HG02973 (cell line): ENCODE results near the gene KLLN.
A peak's percentile ranks its signal among the peaks of the same experiment; 100 is the strongest.
"Not testable (repeated sequence)": the region's sequence is repeated elsewhere in the genome, so short reads cannot be mapped to it uniquely, and the experiment has no call there.

ENCODE experiments used
- ATAC-seq: cut with Tn5 transposase; IDR thresholded peaks from one replicate; pipeline ENCODE4 v1.9.1; 2021; ENCODE audit warnings: moderate library complexity; ENCODE audit not compliant: unreplicated experiment

The KLLN gene

DNA sequence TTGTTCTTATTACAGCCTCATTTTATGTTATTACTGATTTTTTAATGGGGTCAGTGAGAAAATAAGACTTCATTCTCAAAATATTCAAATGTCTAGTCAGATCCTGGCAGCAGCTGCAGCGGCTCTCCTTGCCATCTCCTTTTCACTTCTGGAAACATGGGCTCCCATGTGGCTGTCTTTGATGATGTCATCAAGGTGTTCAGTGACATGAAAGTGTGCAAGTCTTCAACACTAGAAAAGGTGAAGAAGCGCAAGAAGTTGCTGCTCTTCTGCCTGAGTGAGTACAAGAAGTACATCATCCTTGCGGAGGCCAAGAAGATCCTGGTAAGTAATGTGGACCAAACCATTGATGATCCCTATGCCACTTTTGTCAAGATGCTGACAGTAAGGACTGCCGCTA lies 19.6 kb downstream of the KLLN start:
- ATAC-seq, result no peak

DNA sequence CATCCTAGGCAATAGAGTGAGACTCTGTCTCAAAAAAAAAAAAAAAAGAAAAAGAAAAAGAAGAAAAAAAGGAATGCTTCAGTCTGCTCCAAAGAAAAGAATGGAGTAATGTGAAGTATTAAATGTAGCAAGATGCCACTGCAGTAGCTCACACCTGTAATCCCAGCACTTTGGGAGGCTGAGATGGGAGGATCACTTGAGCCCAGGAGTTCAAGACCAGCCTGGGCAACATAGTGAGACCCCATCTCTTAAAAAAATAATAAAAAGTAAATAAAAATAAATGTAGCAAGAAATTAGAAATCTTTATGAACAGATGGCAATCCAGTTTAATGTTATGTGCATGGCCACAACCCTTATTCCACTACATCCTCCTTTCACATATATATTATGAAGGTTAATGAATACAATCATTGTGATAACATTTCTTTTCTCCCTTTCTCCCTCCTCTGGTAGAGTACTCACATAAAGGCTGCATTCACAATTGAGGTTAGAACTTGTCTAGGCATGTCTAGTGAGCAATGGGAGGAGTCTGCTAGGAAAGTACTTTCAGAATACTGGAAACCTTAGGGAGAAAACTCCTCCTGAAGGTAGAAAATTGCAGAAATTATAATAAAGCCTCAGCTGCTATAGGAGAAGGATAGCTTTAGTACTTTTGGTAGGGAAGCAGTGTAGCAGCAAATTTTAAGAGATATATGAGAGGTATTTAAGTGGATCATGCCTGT lies 20.4 kb downstream of the KLLN start:
- no peak for ATAC-seq

DNA sequence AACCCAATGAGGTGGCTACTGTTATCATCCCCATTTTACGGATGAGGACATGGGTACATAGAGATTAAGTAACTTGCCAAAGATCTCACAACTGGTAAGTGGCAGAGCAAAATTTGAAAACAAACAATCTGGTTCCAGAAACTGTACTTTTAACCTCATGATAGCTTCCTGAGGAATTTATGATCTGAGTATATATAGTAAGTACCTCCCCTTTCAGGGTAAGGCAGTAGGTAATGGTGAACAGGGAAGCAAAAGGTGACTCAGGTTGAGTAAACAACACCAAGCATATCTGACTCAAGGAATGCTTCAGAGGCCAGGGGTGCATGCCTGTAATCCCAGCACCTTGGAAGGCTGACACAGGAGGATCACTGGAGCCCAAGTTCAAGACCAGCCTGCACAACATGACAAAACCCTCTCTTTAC lies 21.1 kb downstream of the KLLN start:
- ATAC-seq, result no peak

GRCh38 chr10:87841186-87841585 lies 22.1 kb downstream of the KLLN start:
- no peak for ATAC-seq

DNA sequence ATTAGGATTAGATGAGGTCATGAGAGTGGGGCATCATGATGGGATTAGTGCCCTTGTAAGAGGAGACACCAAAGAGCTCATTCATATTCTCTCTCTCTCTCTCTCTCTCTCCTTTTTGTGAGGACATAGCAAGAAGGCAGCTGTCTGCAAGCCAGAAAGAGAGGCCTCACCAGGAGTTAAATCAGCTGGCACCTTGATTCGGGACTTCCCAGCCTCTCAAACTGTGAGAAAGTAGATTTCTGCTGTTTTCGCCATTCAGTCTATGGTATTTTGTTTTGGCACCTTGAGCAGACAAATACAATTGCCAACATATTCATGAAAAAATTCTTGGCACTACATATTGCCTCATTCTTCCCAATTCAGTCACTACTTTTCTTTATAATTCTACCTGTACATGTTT lies 24.7 kb downstream of the KLLN start:
- ATAC-seq, result no peak

DNA sequence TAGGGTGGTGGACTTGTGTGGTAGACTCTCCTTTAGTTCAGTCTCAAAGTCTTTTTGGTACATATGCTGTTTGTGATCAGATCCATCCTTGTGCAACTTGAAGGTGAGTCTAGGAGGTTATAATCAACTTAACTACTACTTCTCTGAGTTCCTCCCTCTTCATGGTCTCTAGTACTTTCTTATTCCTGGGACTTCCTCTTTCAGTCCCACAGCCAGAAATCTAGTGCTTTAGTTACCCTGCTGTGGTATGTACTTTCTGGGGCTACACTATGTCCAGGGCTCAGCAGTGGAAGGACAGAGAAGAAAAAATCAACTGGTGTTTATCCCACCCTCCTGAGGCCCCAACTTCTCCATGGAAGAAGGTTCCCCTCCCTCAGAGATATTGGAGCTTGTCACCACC lies 25.9 kb downstream of the KLLN start:
- no peak for ATAC-seq

- no peak for ATAC-seq
These were observed 27.2 kb downstream of the KLLN start for GRCh38 chr10:87836098-87836497.

DNA sequence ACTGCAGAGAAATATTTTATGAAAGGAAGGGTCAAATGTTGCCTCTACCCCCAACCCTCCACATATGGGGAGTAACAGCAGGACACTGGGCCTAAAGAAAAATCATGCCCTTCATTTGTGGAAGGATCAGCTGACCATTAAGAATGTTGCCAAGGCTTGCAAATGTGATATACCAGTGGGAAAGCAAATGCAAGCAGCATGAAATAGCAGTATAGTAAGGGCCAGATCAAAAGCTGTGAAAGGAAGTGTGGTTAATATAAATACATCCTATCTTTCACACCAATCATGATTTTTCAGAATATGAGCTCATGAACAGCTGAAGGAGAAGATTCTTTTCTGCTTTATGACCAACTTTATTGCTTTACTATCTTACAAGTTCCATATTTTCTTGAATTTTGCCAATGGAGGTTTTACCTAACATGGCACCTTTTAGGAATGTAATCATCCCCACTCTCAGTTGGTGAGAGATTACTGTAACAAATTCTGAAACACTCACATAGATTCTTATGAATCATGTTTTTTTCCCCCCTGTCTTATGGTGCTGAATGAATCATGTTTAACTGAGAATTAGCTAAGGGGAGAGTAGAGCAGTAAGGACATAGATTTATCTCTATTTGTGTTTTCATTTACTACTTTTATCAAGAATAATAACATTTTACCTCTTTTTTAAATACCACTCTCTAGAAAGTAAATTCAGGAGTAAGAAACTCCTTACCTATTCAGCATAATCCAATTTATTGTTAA lies 33.2 kb downstream of the KLLN start:
- no peak for ATAC-seq

- ATAC-seq, result not testable (repeated sequence)
These were observed 34.3 kb downstream of the KLLN start for GRCh38 chr10:87829051-87829450.

DNA sequence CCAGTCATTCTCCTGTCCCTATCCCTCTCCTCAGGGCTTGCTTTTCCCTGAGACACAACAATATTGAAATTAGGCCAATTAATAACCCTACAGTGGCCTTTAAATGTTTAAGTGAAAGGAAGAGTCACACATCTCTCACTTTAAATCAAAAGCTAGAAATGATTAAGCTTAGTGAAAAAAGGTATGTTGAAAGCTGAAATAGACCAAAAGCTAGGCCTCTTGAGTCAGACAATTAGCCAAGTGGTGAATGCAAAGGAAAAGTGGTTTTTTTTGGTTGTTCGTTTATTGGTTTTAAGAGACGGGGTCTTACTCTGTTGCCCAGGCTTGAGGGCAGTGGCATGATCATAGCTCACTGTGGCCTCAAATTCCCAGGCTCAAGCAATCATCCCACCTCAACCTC lies 35.7 kb downstream of the KLLN start:
- ATAC-seq, result no peak

DNA sequence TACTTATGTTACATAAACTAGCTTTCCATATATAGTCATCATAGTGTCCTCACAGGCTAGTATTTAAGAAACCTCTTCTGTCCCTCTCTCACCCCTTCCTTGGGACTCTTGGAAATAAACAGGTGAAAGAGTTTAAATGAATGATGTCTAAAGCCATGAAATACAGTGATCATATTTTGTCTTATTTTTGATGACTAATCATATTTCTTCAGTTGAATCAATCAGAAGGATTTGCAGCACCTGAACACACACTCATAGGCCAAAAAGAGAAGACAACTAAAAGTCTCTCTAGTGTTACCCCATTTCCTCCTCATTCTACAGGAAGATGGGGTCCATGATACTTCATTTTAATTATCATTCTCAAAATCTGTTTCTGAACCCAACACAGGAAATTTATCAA lies 36.7 kb downstream of the KLLN start:
- ATAC-seq, result no peak

GRCh38 chr10:87819289-87819585 lies 44.1 kb downstream of the KLLN start:
- no peak for ATAC-seq

DNA sequence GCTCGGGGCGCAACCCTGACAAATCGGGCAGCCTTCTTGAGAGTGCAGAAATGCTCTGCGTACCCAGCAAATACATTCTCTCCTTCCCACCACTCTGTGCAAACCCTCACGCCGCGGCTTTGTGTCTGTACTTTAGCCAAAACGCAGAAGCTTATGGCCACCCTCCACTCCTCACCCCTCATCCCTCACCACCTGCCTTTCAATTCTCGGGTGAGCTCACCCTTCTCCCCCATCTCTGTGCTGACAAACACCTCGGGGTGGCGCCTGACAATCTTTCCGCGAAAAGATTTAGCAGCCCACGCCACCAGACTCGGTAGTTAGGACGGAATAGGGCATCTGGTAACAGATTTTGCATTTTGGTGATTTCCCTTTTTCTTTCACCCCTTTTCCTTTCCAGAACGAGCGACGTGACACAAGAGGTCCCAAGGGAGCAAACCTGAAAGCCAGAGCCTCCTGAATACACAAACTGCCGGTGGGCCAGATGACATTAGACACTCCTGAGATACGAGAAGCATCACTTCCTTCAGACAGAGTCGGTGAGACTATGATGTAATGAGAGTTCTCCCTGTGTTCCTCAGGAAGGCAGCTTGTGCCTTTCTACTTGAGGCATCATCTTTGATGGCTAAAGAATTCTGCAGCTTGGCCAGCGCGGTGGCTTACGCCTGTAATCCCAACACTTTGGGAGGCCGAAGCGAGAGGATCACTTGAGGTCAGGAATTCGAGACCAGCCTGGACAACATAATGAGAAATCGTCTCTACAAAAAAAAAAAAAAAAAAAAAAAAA lies 44.6 kb downstream of the KLLN start:
- peak; percentile 50 for ATAC-seq

- ATAC-seq, result peak; percentile 57
These were observed 45.5 kb downstream of the KLLN start, which contains the start of gene ATAD1 for GRCh38 chr10:87817609-87818504. ATAD1 (minus strand) TSS chr10:87818226; CDS start chr10:87814599, 3,627 bp downstream.

DNA sequence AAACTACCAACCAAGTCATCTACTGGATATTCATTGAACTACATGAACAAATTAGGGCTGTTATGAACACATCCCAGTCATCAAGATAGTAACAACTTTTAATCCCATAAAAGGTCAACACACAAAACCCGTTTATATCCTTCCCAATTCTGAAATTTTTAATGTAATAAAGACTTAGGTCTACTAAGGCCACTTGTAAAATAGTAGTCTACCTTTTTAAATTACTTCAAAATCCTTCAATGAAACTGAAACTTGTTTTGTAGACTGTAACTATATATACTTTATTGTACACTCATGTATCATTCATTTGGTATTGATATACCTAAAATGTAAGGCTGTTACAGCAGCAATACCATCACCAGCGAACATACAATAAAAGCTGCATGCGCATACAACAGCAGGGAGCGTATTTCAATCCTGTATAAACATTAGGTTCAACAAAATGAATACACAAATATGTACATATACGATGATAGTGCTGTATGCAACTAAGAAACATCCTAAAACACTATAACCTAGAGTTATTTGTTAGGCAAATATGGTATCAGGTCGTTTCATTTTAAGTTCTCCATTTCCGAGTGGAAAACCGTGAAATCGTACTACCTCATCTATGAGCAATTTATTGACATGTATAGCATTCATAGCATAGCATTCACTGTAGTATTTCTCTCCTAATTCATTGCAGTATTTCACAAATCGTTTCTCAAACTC lies 46.3 kb downstream of the KLLN start:
- peak; percentile 2 for ATAC-seq

GRCh38 chr10:87816163-87816897 lies 47.0 kb downstream of the KLLN start:
- ATAC-seq, result no peak
